ENCODE results near the gene SERINC3. TPM values are rescaled to one million over a fixed set of nuclear protein-coding genes. Genes with fewer than 3 reads are reported as not detected.
A peak's percentile ranks its signal among the peaks of the same experiment; 100 is the strongest.
"Not testable (repeated sequence)": the region's sequence is repeated elsewhere in the genome, so short reads cannot be mapped to it uniquely, and the experiment has no call there.

SERINC3 gene
- total and polyA plus RNA-seq, 7 donors: 35.6 to 104 (median 89.5) TPM

DNA sequence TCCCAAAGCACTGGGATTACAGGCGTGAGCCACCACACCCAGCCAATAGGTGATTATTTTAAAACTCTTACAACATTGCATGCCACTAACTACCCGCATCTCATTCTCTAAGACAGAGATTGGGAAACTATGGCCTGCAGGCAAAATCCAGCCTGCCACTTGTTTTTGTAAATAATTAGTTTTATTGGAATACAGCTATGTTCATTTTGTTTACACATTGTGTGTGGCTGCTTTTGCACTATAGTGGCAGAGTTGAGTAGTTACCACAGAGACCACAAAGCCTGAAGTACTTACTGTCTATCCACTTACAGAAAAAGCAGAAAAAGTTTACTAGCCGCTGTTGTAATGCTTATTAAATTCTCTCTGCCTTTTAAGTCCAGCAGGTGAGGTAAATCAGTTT is 44.1 kb upstream of the SERINC3 start:
- Histone ChIP-seq H3K36me3 (ENCODE audit: insufficient read depth in 1 of 2, low read depth in 1 of 2) (no peaks in the 10 kb centered on the region), H3K4me3 (no peak overlapping the region), H3K9me3 (no peaks in the 10 kb centered on the region), H3K27ac (no peak overlapping the region), H3K27me3 (ENCODE audit: insufficient read depth in 3 of 3, low read length in 2 of 3) (no peaks in the 10 kb centered on the region), H3K4me1 (peaks cover 12% of the 10 kb centered on the region)
- 90 to 95% (median 91%) methylated on average over 3 of the region's 3 CpGs for WGBS, 3 donors
- DNase-seq (no peak), ATAC-seq (no peak)
- TF ChIP-seq, protein P1, sequence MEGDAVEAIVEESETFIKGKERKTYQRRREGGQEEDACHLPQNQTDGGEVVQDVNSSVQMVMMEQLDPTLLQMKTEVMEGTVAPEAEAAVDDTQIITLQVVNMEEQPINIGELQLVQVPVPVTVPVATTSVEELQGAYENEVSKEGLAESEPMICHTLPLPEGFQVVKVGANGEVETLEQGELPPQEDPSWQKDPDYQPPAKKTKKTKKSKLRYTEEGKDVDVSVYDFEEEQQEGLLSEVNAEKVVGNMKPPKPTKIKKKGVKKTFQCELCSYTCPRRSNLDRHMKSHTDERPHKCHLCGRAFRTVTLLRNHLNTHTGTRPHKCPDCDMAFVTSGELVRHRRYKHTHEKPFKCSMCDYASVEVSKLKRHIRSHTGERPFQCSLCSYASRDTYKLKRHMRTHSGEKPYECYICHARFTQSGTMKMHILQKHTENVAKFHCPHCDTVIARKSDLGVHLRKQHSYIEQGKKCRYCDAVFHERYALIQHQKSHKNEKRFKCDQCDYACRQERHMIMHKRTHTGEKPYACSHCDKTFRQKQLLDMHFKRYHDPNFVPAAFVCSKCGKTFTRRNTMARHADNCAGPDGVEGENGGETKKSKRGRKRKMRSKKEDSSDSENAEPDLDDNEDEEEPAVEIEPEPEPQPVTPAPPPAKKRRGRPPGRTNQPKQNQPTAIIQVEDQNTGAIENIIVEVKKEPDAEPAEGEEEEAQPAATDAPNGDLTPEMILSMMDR (IDR thresholded peaks at IDR 0.05): no peak
- intact Hi-C loops (cut with DNase I): no loop called here

DNA sequence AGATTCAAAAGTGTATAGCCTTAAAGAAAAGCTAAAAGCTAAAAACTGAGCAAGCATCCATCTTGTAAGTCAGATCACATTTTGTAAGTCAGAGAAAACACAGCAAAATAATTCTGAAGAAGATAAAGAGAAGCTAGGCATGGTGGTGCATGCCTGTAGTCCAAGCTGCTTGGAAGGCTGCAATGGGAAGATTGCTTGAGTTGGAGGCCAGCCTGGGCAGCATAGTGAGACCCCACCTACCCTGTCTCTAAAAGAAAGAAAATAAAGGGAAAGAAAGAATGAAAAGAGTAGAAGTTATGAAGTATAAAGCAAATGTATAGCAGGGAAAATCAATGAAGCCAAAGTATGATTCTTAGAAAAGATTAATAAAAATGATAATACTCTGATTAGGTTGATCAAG is 40.0 kb upstream of the SERINC3 start:
- Histone ChIP-seq H3K36me3 (ENCODE audit: insufficient read depth in 1 of 2, low read depth in 1 of 2) (no peaks in the 10 kb centered on the region), H3K9me3 (no peaks in the 10 kb centered on the region), H3K4me1 (peaks cover 12% of the 10 kb centered on the region), H3K27ac (no peak overlapping the region), H3K4me3 (no peak overlapping the region), H3K27me3 (ENCODE audit: insufficient read depth in 3 of 3, low read length in 2 of 3) (no peaks in the 10 kb centered on the region)
- TF ChIP-seq, protein P1 (IDR thresholded peaks at IDR 0.05): no peak
- intact Hi-C loops (cut with DNase I): no loop called here
- ATAC-seq (no peak), DNase-seq (no peak)

DNA sequence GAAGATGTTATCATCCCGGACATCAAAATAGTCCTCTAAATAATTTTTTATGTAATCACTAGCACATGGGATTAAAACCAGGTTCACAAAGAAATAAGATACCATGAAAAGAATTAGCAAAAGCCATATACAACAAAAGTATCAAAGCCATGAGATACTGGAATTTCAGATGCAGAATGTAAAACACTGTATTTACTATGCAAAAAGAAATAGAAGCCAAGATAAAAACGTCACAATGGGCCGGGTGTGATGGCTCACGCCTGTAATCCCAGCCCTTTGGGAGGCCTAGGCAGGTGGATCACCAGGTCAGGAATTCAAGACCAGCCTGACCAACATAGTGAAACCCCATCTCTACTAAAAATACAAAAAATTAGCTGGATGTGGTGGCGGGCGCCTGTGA is 38.9 kb upstream of the SERINC3 start:
- H3K4me1 ChIP-seq: peaks cover 17% of the 10 kb centered on the region
- DNase-seq; ATAC-seq; H3K27me3 ChIP-seq (ENCODE audit: insufficient read depth in 3 of 3, low read length in 2 of 3); H3K36me3 ChIP-seq (ENCODE audit: insufficient read depth in 1 of 2, low read depth in 1 of 2); H3K4me3 ChIP-seq; H3K27ac ChIP-seq; H3K9me3 ChIP-seq; intact Hi-C loops (cut with DNase I): not testable (repeated sequence)
- 82 to 93% (median 86%) methylated on average over 6 of the region's 6 CpGs for WGBS, 3 donors

DNA sequence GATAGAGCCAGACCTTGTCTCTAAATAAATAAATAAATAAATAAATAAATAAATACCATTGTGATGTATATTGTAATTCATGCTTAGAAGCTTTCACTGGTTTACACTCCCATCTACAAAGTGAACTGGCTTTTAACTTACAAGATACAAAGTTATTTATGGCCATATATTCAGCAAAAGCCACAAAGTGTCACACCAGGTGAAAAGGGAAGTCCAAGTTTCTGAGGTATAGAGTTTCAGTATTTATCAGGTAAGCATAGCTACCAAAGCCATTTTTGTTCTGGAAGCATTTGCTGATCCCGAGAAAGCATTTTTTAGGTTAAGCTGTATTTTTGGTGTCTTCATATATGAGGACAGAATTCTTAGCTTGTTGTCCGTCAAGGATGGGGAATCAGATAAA is 38.4 kb upstream of the SERINC3 start:
- DNase-seq: no peak
- Histone ChIP-seq H3K4me3 (no peak overlapping the region), H3K27me3 (ENCODE audit: insufficient read depth in 3 of 3, low read length in 2 of 3) (no peaks in the 10 kb centered on the region), H3K36me3 (ENCODE audit: insufficient read depth in 1 of 2, low read depth in 1 of 2) (no peaks in the 10 kb centered on the region), H3K4me1 (peaks cover 23% of the 10 kb centered on the region), H3K27ac (no peak overlapping the region), H3K9me3 (no peaks in the 10 kb centered on the region)
- intact Hi-C loops (cut with DNase I): no loop called here
- ATAC-seq: no peak
- WGBS, 3 donors: 84 to 91% (median 88%) methylated on average over 2 of the region's 2 CpGs
- TF ChIP-seq, protein P1 (IDR thresholded peaks at IDR 0.05): no peak

DNA sequence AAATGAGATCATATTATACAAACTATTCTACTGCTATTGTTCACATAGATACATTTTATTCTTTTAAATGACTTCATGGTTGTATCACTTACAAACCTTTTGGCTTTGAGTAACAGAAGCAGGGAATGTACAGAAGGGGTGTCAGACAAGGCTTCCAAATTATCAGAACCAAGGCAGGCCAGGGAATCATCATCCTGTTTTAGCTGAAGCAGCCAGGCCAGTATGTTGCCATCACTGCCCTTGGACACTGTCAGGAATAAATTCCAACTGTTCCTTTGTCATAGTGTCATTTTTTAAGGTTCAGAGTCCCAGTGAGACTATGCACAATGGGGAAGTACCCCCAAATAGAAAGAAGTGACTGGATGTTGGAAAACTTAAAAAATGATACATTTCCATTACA is 37.4 kb upstream of the SERINC3 start:
- TF ChIP-seq, protein P1 (IDR thresholded peaks at IDR 0.05): no peak
- Histone ChIP-seq H3K27me3 (ENCODE audit: insufficient read depth in 3 of 3, low read length in 2 of 3) (no peaks in the 10 kb centered on the region), H3K27ac (no peak overlapping the region), H3K4me3 (no peak overlapping the region), H3K9me3 (no peaks in the 10 kb centered on the region), H3K36me3 (ENCODE audit: insufficient read depth in 1 of 2, low read depth in 1 of 2) (no peaks in the 10 kb centered on the region), H3K4me1 (peaks cover 29% of the 10 kb centered on the region)
- DNase-seq (no peak), ATAC-seq (peak in 1 of 4 donors; percentile 59)
- intact Hi-C loops (cut with DNase I): no loop called here

Measured in psoas muscle (tissue), 8 donors.